Skin of body (tissue), 2 donors: ENCODE data around the gene IQCH. TPM values are rescaled to one million over a fixed set of nuclear protein-coding genes. Genes with fewer than 3 reads are reported as not detected.
A peak's percentile ranks its signal among the peaks of the same experiment; 100 is the strongest.

Source experiments
- DNase-seq: peaks from one replicate; lab custom pipeline; 2025; lab: John Stamatoyannopoulos, UW
- total RNA-seq: library from RNA; depleted of rRNA; stranded (reverse); fragments of >200 nt; gene quantifications from one replicate; pipeline ENCODE4 v1.2.3, GENCODE V29; 2014

IQCH gene
- total RNA-seq, 1 donor from 2014 or later, result 0.89 TPM

DNA sequence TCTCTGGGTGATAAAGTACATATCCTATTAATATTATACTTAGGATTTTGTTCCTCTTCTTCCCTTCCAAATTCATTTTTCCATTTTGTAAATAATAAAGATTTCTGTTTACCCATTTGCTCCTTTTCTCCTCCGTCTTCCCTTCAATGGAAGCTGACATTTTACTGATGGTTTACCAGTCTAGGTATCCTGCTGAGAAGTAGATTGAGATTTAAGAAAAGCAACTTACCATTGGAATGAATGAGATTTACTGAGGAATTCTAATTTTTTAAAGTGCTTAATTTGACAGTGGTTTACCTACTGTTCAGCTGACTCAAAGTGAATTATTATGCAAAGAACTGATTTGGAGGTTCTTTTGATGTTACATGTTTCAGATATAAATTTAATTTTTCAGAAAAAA is 268.7 kb downstream of the IQCH start:
- DNase-seq, result no peak

DNA sequence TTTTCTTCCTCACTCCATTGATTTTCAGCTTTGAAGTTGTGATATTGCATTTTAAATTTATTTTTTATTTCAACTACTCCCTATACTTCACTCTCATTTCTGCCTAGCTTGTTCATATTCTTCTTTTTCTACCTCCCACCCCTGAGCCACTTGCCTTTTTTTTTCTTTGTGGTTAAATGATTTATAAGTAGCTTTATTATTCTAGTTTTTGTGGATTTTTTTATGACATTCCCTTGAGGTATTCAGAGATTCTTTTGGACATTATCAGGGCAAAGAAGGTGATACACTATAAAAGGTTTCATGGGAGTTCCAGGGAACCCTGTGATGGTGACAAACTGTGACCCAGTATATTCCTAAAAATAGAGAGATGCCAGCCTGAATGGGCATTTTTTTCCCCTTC is 269.6 kb downstream of the IQCH start:
- DNase-seq, result no peak

DNA sequence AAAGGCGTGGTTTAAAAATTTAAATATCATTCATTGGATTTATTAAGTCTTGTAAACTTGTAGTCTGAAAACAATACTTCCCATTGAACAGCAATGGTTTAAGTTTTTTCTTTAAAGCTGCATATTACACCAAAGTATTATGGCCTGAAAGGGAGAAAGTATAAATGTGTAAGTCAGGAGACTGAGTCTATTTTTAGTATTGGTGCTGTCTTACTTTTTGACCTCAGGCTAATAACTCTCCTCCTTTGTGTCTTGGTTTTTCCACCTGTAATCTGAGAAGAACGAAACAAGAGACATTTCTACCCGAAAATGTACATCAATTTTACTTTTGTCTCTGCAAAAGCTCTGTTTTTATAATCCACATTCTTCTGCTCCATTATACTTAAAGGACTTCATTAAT is 273.9 kb downstream of the IQCH start:
- no peak for DNase-seq

DNA sequence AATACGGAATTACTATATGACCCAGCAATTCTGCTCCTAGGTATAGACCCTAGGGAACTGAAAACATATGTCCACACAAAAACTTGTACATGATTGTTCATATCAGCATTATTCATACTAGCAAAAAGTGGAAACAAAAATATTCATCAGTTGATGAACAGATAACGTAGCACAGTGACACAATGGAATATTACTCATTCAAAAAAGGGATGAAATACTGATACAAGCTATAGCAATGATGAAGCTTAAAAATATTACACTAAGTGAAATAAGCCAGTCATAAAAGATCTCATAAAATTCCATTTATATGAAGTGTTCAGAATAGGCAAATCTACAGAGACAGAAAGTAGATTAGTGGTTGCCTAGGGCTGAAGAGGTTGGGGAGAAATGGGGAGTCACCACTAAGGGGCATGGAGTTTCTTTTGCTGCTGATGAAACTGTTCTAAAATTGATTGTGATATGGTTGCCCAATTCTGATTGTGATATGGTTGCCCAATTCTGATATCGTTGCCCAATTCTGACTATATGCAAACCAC is 276.9 kb downstream of the IQCH start:
- no peak for DNase-seq

DNA sequence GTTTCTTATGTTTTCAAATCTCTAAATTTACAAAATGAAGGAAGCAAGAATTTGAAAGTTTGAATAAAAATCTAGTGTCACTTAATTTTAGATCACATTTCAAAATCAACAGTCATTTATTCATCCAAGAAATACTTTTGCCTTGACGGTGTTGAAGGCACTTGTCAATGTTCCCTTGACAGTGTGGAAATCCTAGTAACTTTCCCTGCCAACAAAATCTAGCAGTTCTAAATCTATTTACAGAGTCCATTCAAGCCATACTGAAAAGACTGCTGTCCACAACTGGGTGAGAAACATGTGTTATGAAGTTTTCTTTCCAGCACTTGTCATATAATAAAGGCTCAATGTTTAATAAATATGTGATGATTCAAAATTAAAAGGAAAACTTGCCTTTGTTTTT is 279.3 kb downstream of the IQCH start:
- DNase-seq, result no peak

DNA sequence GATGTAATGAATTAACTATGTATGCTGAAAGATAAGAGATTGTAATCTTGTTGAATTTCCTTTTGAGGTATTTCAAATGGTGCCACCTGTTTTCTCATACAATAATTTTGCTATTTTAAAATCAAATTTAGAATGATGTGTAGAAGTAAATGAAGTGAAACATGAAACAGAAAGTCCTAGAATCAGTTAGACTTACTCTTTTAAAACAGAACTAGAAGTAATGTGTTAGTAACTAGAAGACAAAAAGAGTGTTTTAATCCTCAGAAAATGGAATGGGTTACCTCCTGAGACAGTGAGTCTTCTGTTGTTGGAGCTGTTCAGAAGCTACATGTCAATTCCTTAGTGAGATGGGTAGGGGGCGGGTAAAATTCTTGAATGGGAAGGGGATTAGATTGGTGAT is 279.8 kb downstream of the IQCH start:
- no peak for DNase-seq

DNA sequence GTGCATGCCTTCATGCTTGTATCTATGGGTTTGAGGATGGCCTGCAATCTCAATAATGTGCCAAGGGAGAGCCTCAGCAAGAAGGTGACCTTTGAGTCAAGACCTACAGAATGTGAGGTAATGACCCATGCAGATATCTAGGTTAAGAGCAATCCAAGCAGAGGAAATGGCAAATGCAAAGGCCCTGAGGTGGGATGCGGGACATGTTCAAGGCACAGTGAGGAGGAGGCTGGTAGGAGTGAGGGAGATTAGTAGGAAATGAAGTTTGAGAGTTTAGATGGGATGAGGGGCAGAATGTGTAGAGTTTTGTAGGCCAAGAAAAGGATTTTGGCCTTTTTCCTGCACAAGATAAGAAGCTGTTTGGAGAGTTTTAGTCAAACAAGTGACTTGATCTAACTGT is 283.2 kb downstream of the IQCH start:
- no peak for DNase-seq

DNA sequence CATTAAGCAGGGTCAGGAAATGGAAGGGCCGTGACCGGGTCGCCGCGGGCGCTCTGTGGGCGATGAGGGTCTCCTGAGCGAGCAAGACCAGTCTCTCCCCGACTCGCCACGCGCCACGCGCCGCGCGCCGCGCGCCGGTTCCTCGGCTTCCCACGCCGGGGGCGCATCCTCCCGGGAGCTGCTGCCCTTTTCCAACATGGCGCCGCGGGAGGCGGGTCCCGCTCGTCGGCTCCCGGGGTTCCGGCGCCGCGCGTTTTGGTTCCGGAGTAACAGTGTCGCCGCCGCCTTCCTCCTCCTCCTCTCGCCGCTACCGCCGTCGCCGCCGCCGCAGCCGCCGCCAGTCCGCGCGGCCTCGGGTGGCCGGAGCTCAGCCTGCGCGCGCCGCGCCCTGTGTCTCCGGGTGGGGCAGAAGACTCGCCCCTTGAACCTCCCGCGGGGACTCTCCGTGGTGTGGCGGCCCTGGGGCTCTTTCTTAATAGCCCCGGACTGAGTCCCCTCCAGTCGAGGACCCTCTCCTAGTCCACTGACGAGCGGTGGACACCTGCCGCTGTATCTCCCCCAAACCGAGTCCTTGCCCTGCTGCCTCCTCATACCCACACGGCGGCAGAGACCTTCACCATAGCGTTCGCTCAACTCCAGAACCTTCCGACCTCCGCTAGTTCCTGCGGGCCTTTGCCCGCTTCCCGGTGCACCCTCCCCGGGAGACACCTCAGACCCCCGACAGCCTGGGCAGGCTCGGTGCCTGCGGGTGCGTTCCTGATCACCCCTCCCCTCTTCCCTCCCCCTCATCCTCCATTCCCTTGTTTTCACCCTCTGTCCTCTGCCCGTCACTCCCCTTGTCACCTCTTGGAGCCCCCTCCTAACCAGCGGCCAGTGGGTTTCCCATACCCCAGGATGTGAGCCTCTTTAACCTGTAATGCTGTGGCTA is 288.1 kb downstream of the IQCH start, which contains the start of gene MAP2K5:
Gene MAP2K5, plus strand, starts transcription at position 284 of the 928 bp plus-strand sequence. Its CDS starts 633 bp downstream, at position 917.
- peak; percentile 66 for DNase-seq

DNA sequence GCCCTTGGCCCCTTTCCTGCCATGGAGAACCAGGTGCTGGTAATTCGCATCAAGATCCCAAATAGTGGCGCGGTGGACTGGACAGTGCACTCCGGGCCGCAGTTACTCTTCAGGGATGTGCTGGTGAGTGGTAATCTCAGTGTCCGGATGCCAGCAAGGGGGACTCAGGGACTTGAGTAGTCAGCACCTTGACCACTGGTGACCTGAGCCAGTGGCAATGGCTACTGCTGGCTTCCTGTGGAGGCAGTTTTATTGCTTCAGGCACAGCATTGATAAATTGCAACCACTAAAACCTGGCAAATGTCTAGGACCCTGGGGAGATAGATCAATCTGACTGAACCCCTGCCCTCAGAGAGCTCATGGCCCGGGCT is 288.7 kb downstream of the IQCH start:
- no peak for DNase-seq

DNA sequence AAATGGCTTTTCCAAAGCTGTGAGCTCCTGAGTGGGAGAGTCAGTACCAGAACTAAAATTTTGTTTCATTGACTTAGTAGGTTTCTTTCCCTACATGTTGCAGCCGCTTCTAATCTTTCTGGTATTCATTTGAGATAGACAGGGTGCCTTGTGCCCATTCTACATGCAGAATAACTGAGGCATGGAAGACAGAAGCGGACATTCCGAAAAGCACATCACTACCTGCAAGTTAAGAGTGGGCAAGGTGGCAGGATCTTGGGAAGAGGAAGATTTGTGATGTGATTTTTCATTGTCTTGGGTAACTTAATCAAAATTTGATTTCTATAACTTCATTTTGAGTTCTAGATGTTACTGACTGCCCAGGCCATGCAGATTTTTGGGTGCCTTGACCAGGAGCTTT is 289.9 kb downstream of the IQCH start:
- no peak for DNase-seq

DNA sequence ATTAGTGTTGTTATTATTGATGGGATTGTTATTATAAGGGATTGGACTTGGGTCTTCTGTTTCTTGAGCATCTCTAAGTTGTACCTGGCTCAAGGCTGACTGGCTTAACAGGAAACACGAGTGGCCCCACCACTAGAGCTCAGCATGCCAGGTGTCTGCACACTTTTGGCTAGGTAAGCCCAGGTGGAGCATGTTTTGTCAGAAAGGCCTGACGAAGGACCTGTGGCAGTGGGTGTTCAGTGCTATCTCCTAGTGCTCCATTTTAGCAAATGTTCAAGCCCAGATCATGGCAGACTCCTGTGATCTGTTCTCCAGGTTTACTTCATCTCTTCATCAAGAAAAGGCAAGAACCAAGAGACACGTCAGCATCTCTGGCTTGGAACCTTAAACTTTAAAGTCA is 291.3 kb downstream of the IQCH start:
- no peak for DNase-seq

DNA sequence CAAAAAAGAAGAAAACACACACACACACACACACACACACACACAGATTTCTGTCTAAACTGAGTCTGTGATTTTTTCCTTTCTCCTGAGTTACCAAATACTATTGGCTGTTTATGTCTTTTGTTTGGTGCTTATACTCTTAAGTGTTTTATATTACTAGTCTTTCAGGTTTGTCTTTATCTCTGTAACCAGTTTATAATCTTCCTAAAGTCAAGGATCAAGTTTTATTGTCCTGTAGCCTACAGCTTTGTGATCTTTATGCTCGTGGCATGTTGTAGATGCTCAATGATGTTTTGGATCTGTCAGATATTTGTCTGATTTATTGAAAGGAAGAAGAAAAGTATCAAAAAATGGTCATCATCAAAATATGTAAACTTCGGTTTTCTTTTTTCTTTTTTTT is 292.5 kb downstream of the IQCH start:
- no peak for DNase-seq

DNA sequence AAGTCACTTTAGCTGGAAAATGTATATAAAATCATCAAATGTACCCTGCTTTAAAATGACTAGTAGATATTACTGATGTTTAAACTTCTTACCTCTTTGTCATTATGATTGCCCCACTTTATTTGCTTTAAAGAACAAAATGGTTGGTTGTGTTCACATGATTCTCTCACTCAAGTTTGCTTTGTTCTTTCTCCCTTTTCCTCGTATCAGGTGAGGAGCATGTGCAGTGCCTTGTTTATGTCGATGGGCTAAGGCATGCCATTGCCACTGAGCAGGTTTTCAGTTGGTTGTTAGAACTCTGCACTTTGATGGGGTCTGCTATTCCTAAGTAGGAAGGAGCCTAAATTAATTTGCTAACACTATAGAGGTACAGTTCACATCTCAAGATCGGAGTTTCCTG is 293.2 kb downstream of the IQCH start:
- no peak for DNase-seq

DNA sequence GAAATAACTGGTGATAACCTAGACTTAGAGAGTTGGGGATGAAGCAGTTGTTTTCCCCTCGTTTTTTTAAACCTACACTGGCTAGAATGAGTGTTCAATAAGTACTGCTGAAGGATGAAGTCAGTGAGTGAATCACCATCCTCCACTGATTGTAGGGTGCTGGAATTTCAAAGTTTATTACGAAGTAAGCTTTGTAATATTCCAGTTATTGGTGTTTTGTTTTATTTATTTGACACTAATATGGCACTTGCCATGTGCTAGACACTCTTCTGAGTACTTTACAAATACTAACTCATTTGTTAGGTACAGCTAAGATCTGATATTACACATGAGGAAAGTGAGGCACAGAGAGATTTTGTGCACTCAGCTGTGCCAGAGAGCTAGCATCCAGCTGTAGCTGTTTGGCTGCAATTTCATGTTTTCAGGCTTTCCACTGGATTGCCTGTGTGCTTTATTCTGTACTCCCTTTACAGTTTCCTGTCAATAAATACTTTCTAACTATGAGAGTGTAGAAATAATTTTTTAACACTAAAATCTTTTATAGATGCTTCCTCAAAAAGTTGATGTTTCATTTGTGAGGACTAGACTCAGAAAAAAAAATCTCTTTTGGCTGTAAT is 293.8 kb downstream of the IQCH start:
- DNase-seq, result peak; percentile 1

DNA sequence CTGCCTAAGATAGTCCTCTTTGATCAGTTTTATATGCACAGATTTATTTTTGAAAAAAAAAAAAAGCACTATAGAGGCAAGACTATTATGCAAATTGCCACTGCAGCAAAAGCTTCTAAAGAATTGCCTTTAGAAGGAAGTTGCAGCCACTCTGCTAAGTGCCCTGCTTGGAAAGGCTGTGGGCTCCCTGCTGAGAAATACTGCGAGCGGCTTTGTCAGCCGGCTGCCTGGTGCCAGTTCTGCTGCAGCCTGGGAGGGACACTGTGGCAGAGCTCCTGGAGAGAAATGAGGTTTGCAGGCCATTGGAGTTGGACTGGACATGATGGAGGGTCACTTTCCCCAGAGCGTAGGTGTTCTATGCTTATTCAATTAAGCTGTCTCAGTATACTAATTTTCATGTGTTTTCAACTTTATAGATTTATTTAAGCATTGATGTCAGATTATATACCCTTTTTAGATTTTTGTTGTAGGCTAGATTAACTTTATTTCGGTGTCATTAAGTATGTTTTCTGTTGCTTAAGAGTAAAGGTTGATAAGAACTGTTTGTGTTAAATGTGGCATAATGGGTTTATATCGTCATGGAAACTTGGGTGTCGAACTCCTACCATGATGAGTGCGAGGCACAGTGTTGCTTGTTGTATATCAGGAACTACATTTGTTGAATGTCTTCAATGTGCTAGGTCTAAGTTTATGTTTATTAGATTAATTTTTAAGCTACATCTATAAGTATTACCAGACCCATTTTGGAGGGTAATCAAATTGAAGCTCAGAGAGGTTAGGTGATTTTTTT is 294.5 kb downstream of the IQCH start:
- peak; percentile 46 for DNase-seq

DNA sequence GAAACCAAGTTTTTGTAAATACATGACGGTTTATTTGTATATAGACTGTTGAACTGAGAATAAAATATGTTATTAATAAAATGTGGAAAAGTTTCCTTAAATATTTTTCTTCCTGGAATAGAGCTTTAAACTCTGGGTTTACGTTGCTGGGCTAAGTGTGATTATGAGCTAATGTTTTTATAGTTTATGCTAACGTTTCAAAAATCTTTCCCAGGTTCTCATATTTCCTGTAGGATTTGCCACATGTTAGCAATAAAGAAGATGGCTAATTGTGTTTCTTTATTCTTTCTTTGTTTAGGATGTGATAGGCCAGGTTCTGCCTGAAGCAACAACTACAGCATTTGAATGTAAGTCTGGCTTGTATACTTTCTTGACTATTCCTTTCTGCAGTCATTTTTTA is 295.1 kb downstream of the IQCH start:
- peak; percentile 46 for DNase-seq

DNA sequence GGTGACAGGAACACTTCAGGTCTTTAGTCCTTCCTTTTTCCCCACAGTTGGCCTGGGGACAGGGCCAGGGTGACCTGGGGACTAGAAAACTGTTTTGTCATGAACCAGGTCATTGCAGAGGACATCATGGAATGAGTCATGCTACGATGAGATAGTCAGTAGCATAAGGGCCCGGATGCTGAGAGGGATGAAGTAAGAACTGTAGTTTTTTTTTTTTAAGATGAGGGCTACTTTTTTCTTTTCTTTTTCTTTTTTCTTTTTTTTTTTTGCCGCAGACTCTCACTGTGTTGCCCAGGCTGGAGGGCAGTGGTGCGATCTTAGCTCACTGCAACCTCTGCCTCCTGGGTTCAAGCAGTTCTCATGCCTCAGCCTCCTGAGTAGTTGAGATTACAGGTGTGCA is 295.9 kb downstream of the IQCH start:
- no peak for DNase-seq

DNA sequence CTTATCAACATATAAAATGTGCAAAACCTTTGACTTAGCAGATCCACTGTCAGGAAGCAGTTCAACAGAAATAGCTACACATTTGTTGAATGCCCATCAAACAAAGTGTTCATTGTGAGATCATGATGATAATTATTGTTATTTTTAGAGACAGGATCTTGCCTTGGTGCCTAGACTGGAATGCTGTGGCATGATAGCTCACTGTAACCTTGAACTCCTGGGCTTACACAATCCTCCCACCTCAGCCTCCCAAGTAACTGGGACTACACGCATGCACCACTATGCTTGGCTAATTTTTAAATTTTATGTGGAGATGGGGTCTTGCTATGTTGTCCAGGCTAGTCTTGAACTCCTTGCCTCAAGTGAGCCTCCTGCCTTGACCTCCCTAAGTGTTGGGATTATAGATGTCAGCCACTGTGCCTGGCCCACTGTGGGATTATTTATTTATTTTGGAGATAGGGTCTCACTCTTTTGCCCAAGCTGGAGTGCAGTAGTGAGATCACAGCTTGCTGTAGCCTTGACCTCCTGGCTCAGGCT is 296.7 kb downstream of the IQCH start:
- DNase-seq, result no peak
